Measurements from ENCODE around the gene TRAPPC12. TPM values are rescaled to one million over a fixed set of nuclear protein-coding genes. Genes with fewer than 3 reads are reported as not detected.

TRAPPC12 gene
- total RNA-seq, 2 donors from 2014 or later, result 66.5 to 80.4 TPM

DNA sequence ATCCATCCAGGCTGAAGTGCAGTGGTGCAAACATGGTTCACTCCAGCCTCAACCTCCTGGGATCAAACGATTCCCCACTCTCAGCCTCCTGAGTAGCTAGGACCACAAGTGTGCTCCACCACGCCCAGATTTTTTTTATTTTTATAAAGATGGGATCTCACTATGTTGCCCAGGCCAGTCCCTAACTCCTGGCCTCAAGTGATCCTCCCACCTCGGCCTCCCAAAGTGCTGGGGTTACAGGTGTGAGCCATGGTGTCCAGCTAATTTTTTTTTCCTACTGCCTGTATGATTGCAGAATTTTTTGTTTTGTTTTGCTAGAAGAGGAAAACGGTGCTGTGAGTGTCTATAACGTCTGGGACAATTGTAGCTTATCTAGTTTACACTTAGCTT lies 101.5 kb downstream of the TRAPPC12 start:
- H3K4me3 Mint-ChIP-seq, result no peak overlapping the region
- peaks cover 4% of the 10 kb centered on the region for H3K4me1 Mint-ChIP-seq
- DNase-seq (no peak), ATAC-seq (no peak)
- H3K27ac Mint-ChIP-seq, result peak overlapping the region; percentile 19
- H3K36me3 Mint-ChIP-seq (ENCODE audit: low read depth), result no peaks in the 10 kb centered on the region
- H3K9me3 ChIP-seq (ENCODE audit: control insufficient read depth, low read length, poor library complexity, severe bottlenecking), result no peaks in the 10 kb centered on the region
- H3K27me3 Mint-ChIP-seq, result no peaks in the 10 kb centered on the region

GRCh38 chr2:3481736-3482362 lies 102.4 kb downstream of the TRAPPC12 start:
- H3K36me3 Mint-ChIP-seq (ENCODE audit: low read depth), result no peaks in the 10 kb centered on the region

DNA sequence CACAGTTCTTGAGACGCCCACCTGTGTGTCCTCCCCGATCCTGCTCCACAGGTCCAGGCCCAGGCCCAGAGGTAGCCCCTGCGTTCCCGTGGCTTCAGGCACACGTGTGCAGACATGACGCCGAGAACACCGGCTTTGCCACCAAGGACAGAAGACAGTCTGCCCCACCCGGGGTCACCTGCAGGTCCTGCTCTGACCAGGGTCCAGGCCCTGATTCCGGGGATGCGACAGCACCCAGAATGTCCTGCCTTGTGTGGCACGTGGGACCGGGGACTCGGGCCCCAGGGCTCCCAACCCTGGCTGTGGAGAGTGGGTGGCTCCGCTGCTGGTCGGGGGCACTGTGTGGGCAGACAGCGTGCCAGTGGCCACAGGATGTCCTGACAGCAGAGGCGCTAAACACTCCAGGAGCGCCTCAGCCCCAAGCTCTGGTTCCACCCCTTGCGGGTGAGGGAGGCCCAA lies 102.9 kb downstream of the TRAPPC12 start:
- no peaks in the 10 kb centered on the region for H3K9me3 ChIP-seq (ENCODE audit: control insufficient read depth, low read length, poor library complexity, severe bottlenecking)
- H3K27ac Mint-ChIP-seq, result no peak overlapping the region
- H3K36me3 Mint-ChIP-seq (ENCODE audit: low read depth), result no peaks in the 10 kb centered on the region
- H3K27me3 Mint-ChIP-seq, result no peaks in the 10 kb centered on the region
- no peak overlapping the region for H3K4me3 Mint-ChIP-seq
- ATAC-seq, result no peak
- no peak for DNase-seq
- H3K4me1 Mint-ChIP-seq, result peaks cover 4% of the 10 kb centered on the region

More at GRCh38 chr2:3481736-3482362, 102.4 kb downstream of the TRAPPC12 start:
- Mint-ChIP-seq H3K4me1 (peaks cover 4% of the 10 kb centered on the region), H3K4me3 (no peak overlapping the region), H3K27me3 (no peaks in the 10 kb centered on the region), H3K27ac (no peak overlapping the region)
- H3K9me3 ChIP-seq (ENCODE audit: control insufficient read depth, low read length, poor library complexity, severe bottlenecking), result no peaks in the 10 kb centered on the region
- DNase-seq (no peak), ATAC-seq (no peak)

GRCh38 chr2:3483227-3483985 lies 103.9 kb downstream of the TRAPPC12 start:
- ATAC-seq, result no peak
- no peak for DNase-seq
- Mint-ChIP-seq H3K27me3 (no peaks in the 10 kb centered on the region), H3K36me3 (ENCODE audit: low read depth) (no peaks in the 10 kb centered on the region), H3K27ac (peak overlapping the region; percentile 11), H3K4me1 (peaks cover 2% of the 10 kb centered on the region), H3K4me3 (no peak overlapping the region)
- H3K9me3 ChIP-seq (ENCODE audit: control insufficient read depth, low read length, poor library complexity, severe bottlenecking), result no peaks in the 10 kb centered on the region

DNA sequence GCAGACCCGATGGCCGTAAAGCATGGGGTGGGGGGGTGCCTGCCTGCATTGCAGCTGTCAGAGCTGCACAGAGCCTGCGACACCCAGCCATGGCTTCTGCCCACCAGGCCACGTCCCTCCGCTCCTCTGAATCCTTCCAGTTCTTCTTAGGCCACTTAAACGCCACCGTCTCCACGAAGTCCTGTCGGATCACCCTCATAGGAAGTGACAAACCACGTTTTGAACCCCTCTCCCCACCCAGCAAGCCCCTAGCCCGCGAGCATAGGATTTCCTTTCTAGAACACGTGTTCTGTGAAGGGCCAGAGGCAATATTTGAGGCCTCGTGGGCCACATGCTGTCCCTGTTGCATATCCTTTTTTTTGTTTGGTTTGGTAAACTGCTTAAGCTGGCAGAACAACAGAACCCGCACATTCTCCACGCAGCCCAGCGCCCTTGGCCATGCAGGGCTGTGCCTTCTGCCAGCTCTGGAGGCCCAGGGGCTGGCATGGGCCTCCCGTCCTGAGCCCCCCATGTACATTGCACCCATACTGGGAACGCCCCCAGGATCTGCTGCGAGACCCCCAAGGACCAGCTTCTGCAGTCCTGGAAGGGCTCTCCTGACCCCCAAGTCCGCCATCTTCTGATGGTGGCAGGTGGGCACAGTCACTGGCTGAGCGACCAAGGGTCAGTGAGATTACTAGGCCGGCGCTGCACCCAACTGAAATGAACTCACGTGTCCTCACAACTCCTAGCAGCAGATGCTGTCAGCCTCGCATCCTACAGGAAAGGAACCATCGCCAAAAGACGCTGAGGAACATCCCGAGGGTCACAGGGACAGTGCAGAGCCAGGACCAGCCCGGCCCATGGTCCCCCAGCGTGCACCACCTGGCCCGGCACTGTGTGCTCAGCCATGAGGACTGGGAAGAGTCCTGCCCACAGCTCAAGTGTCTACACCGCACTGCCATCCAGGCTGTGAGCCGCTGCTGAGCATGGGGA lies 104.8 kb downstream of the TRAPPC12 start:
- H3K27ac Mint-ChIP-seq, result no peak overlapping the region
- ATAC-seq, result no peak
- H3K4me1 Mint-ChIP-seq, result peaks cover 2% of the 10 kb centered on the region
- H3K4me3 Mint-ChIP-seq, result no peak overlapping the region
- H3K9me3 ChIP-seq (ENCODE audit: control insufficient read depth, low read length, poor library complexity, severe bottlenecking), result no peaks in the 10 kb centered on the region
- DNase-seq, result no peak
- H3K36me3 Mint-ChIP-seq (ENCODE audit: low read depth), result no peaks in the 10 kb centered on the region
- H3K27me3 Mint-ChIP-seq, result no peaks in the 10 kb centered on the region

DNA sequence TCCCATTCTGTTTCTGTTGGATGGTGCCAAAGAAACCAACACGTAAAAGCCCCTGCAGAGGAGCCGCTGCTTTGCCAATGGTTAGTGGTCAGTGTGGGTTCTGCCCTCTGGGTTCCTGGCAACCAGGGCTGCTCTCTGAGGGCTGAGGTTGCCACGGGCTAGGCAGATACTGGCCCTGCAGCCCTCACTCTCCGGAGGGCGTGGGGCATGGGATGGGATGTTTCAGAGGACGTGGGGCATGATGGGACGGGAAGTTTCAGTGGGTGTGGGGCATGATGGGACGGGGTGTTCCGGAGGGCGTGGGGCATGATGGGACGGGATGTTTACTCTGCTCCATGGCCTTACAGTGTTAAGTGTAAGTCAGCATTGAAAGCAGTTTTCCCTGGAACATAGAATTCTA lies 105.7 kb downstream of the TRAPPC12 start:
- no peak for DNase-seq
- H3K4me1 Mint-ChIP-seq, result peaks cover 2% of the 10 kb centered on the region
- H3K4me3 Mint-ChIP-seq, result no peak overlapping the region

DNA sequence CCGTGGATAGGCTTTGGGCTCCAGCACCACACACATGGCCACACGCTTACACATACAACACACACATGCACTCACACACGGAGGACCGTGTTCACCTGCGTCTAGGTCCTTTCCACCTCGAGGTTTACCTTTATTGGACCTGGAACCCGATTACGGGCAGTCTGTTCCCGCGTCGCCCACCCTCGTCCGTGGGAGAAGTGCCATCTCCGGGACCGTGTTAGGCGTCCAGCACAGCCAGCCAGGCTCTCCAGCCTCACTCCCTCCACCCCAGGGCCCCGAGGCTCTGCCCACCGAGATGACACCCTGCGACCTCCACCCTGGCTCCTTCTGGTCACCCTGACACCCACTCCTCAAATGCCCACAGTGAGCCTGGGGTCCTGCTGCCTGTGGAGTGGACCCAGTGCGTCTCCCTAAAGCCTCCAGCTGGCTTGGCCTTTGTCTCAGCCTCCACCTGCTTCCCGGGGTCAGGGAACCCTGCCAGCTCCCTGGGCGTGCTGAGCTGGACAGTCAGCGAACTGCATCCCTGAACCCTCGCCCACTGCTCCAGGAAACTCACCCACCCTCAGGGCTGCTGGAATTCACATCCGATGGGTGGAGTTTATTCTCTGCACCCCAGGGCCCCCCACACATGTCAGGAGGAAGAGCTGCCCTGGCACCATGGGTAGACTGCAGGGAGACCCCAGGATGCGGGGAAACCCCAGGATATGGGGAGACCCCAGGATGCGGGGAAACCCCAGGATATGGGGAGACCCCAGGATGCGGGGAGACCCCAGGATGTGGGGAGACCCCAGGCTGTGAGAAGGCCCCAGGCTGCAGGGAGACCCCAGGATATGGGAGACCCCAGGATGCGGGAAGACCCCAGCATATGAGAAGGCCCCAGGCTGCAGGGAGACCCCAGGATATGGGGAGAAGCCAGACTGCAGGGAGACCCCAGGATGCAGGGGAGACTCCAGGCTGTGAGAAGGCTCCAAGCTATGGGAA lies 106.8 kb downstream of the TRAPPC12 start:
- Mint-ChIP-seq H3K27ac (no peak overlapping the region), H3K27me3 (no peaks in the 10 kb centered on the region), H3K4me1 (peaks cover 2% of the 10 kb centered on the region), H3K4me3 (no peak overlapping the region), H3K36me3 (ENCODE audit: low read depth) (no peaks in the 10 kb centered on the region)
- no peaks in the 10 kb centered on the region for H3K9me3 ChIP-seq (ENCODE audit: control insufficient read depth, low read length, poor library complexity, severe bottlenecking)
- DNase-seq (no peak), ATAC-seq (no peak)

More for the DNA sequence above, 105.7 kb downstream of the TRAPPC12 start:
- H3K36me3 Mint-ChIP-seq (ENCODE audit: low read depth), result no peaks in the 10 kb centered on the region
- ATAC-seq, result no peak
- no peak overlapping the region for H3K27ac Mint-ChIP-seq
- H3K9me3 ChIP-seq (ENCODE audit: control insufficient read depth, low read length, poor library complexity, severe bottlenecking), result no peaks in the 10 kb centered on the region
- no peaks in the 10 kb centered on the region for H3K27me3 Mint-ChIP-seq

- Mint-ChIP-seq H3K4me1 (peaks cover 2% of the 10 kb centered on the region), H3K36me3 (ENCODE audit: low read depth) (no peaks in the 10 kb centered on the region), H3K27me3 (no peaks in the 10 kb centered on the region), H3K27ac (no peak overlapping the region), H3K4me3 (no peak overlapping the region)
- DNase-seq (no peak), ATAC-seq (no peak)
- no peaks in the 10 kb centered on the region for H3K9me3 ChIP-seq (ENCODE audit: control insufficient read depth, low read length, poor library complexity, severe bottlenecking)
Observed at GRCh38 chr2:3487028-3487425, 107.5 kb downstream of the TRAPPC12 start.

- Mint-ChIP-seq H3K4me1 (peaks cover 2% of the 10 kb centered on the region), H3K36me3 (ENCODE audit: low read depth) (no peaks in the 10 kb centered on the region)
Observed at GRCh38 chr2:3487432-3487831, 107.9 kb downstream of the TRAPPC12 start.

GRCh38 chr2:3488061-3488531 lies 108.6 kb downstream of the TRAPPC12 start:
- Mint-ChIP-seq H3K27me3 (no peaks in the 10 kb centered on the region), H3K27ac (no peak overlapping the region), H3K4me3 (no peak overlapping the region), H3K36me3 (ENCODE audit: low read depth) (no peaks in the 10 kb centered on the region), H3K4me1 (no peaks in the 10 kb centered on the region)
- no peaks in the 10 kb centered on the region for H3K9me3 ChIP-seq (ENCODE audit: control insufficient read depth, low read length, poor library complexity, severe bottlenecking)
- no peak for DNase-seq
- ATAC-seq, result no peak

More at GRCh38 chr2:3487432-3487831, 107.9 kb downstream of the TRAPPC12 start:
- no peak for ATAC-seq
- Mint-ChIP-seq H3K27me3 (no peaks in the 10 kb centered on the region), H3K27ac (no peak overlapping the region), H3K4me3 (no peak overlapping the region)
- no peak for DNase-seq
- no peaks in the 10 kb centered on the region for H3K9me3 ChIP-seq (ENCODE audit: control insufficient read depth, low read length, poor library complexity, severe bottlenecking)

DNA sequence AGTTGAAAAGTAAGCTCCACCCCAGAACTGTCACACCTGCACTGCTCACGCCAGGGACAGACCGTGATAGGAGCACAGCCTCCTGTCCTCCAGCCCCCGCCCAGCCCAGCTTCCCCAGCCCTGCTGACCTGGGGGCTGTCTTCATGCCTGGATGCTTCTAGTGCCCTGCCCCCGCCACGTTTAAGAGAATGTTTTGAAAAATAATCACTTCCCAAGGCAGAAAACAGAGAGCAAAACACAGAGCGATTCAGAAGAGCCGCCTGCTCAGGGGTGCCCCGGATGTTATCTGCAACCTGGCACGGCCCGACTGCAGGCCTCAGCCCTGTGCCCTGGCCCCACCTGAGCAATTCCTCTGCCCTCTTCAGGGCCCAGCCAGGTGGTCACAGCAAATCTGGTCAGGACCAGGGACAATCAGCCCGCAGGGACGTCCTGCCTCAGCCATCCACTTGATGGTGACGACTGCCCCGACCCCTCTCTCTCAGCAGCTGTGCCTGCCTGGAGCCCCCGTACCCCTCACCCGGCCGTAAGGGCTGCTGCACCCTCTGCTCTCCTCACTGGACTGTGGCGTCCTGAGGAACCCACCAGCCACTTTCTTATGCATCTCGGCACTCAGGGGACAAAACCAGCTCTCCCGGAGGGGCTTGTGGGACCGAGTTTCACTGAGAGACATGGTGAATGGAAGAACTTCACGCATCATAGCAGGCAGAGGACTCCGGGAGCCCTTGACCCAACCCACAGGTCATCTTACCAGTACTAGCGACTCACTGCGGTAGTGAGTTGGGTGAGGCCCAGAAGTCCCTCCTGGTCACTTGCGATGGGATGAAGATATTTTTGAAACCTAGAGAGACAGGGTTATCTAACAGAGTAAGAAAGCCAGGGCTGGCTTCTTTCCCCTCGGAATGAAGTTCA lies 109.6 kb downstream of the TRAPPC12 start:
- Mint-ChIP-seq H3K27me3 (no peaks in the 10 kb centered on the region), H3K36me3 (ENCODE audit: low read depth) (no peaks in the 10 kb centered on the region), H3K4me1 (no peaks in the 10 kb centered on the region), H3K27ac (no peak overlapping the region), H3K4me3 (no peak overlapping the region)
- H3K9me3 ChIP-seq (ENCODE audit: control insufficient read depth, low read length, poor library complexity, severe bottlenecking), result no peaks in the 10 kb centered on the region
- DNase-seq (no peak), ATAC-seq (no peak)
